Measurements from ENCODE around the gene MYO16. TPM values are rescaled to one million over a fixed set of nuclear protein-coding genes. Genes with fewer than 3 reads are reported as not detected.

Gene MYO16
- total RNA-seq, 1 experiment from 2014 or later, result 0.15 TPM

- DNase-seq, result no peak
- Histone ChIP-seq H3K27me3 (ENCODE audit: low read length) (no peaks in the 10 kb centered on the region), H3K4me2 (ENCODE audit: low read depth, low read length, poor library complexity, severe bottlenecking) (no peak overlapping the region), H3K4me1 (ENCODE audit: low read length) (peaks cover 59% of the 10 kb centered on the region), H4K20me1 (ENCODE audit: insufficient read depth, low read depth, low read length) (no peaks in the 10 kb centered on the region), H3K9me3 (ENCODE audit: low read length) (no peaks in the 10 kb centered on the region), H3K4me3 (ENCODE audit: low read length) (no peak overlapping the region), H3K9ac (ENCODE audit: low read length) (no peak overlapping the region), H3K79me2 (ENCODE audit: low read length) (no peaks in the 10 kb centered on the region), H3K27ac (ENCODE audit: low read length) (no peak overlapping the region), H2AFZ (ENCODE audit: low read length) (no peak overlapping the region), H3K36me3 (ENCODE audit: insufficient read depth, low read length) (no peaks in the 10 kb centered on the region), H3K9me2 (replicated peaks; ENCODE audit: insufficient read depth, low read length) (no peaks in the 10 kb centered on the region)
Observed at GRCh38 chr13:109126891-109127641, 497.7 kb downstream of the MYO16 start.

GRCh38 chr13:109128121-109128520 is 498.7 kb downstream of the MYO16 start:
- H3K4me1 ChIP-seq (ENCODE audit: low read length), result peaks cover 69% of the 10 kb centered on the region
- no peak overlapping the region for H3K27ac ChIP-seq (ENCODE audit: low read length)
- no peak overlapping the region for H3K4me2 ChIP-seq (ENCODE audit: low read depth, low read length, poor library complexity, severe bottlenecking)
- H2AFZ ChIP-seq (ENCODE audit: low read length), result no peak overlapping the region
- no peaks in the 10 kb centered on the region for H3K9me3 ChIP-seq (ENCODE audit: low read length)
- H3K36me3 ChIP-seq (ENCODE audit: insufficient read depth, low read length), result no peaks in the 10 kb centered on the region
- no peaks in the 10 kb centered on the region for H4K20me1 ChIP-seq (ENCODE audit: insufficient read depth, low read depth, low read length)
- H3K9me2 ChIP-seq (replicated peaks; ENCODE audit: insufficient read depth, low read length), result no peaks in the 10 kb centered on the region
- no peaks in the 10 kb centered on the region for H3K79me2 ChIP-seq (ENCODE audit: low read length)
- no peaks in the 10 kb centered on the region for H3K27me3 ChIP-seq (ENCODE audit: low read length)
- H3K9ac ChIP-seq (ENCODE audit: low read length), result no peak overlapping the region
- no peak for DNase-seq
- no peak overlapping the region for H3K4me3 ChIP-seq (ENCODE audit: low read length)

GRCh38 chr13:109130093-109130835 is 500.9 kb downstream of the MYO16 start:
- Histone ChIP-seq H3K27me3 (ENCODE audit: low read length) (no peaks in the 10 kb centered on the region), H3K9me2 (replicated peaks; ENCODE audit: insufficient read depth, low read length) (no peaks in the 10 kb centered on the region), H3K4me1 (ENCODE audit: low read length) (peaks cover 74% of the 10 kb centered on the region), H4K20me1 (ENCODE audit: insufficient read depth, low read depth, low read length) (no peaks in the 10 kb centered on the region), H2AFZ (ENCODE audit: low read length) (peak overlapping the region; percentile 51; the same call in 1 of the 2 replicates), H3K36me3 (ENCODE audit: insufficient read depth, low read length) (no peaks in the 10 kb centered on the region), H3K4me2 (ENCODE audit: low read depth, low read length, poor library complexity, severe bottlenecking) (peak overlapping the region; percentile 63), H3K79me2 (ENCODE audit: low read length) (no peaks in the 10 kb centered on the region), H3K4me3 (ENCODE audit: low read length) (no peak overlapping the region), H3K27ac (ENCODE audit: low read length) (peak overlapping the region; percentile 90), H3K9me3 (ENCODE audit: low read length) (no peaks in the 10 kb centered on the region), H3K9ac (ENCODE audit: low read length) (no peak overlapping the region)
- no peak for DNase-seq

- H3K79me2 ChIP-seq (ENCODE audit: low read length), result no peaks in the 10 kb centered on the region
- H2AFZ ChIP-seq (ENCODE audit: low read length), result peak overlapping the region; percentile 38
- H3K36me3 ChIP-seq (ENCODE audit: insufficient read depth, low read length), result no peaks in the 10 kb centered on the region
- DNase-seq, result peak; percentile 91
- peaks cover 64% of the 10 kb centered on the region for H3K4me1 ChIP-seq (ENCODE audit: low read length)
- H3K9ac ChIP-seq (ENCODE audit: low read length), result peak overlapping the region; percentile 30
- H3K9me3 ChIP-seq (ENCODE audit: low read length), result no peaks in the 10 kb centered on the region
- H3K9me2 ChIP-seq (replicated peaks; ENCODE audit: insufficient read depth, low read length), result no peaks in the 10 kb centered on the region
- H3K4me2 ChIP-seq (ENCODE audit: low read depth, low read length, poor library complexity, severe bottlenecking), result peak overlapping the region; percentile 63
- H3K27ac ChIP-seq (ENCODE audit: low read length), result peak overlapping the region; percentile 90
- peak overlapping the region; percentile 36; the same call in 1 of the 2 replicates for H3K4me3 ChIP-seq (ENCODE audit: low read length)
- no peaks in the 10 kb centered on the region for H3K27me3 ChIP-seq (ENCODE audit: low read length)
- H4K20me1 ChIP-seq (ENCODE audit: insufficient read depth, low read depth, low read length), result no peaks in the 10 kb centered on the region
Observed at GRCh38 chr13:109131698-109132257, 502.4 kb downstream of the MYO16 start.

GRCh38 chr13:109135018-109135417 is 505.6 kb downstream of the MYO16 start:
- Histone ChIP-seq H3K9ac (ENCODE audit: low read length) (no peak overlapping the region), H3K27me3 (ENCODE audit: low read length) (no peaks in the 10 kb centered on the region), H4K20me1 (ENCODE audit: insufficient read depth, low read depth, low read length) (no peaks in the 10 kb centered on the region), H3K9me3 (ENCODE audit: low read length) (no peaks in the 10 kb centered on the region), H3K9me2 (replicated peaks; ENCODE audit: insufficient read depth, low read length) (no peaks in the 10 kb centered on the region), H3K36me3 (ENCODE audit: insufficient read depth, low read length) (no peaks in the 10 kb centered on the region), H3K79me2 (ENCODE audit: low read length) (no peaks in the 10 kb centered on the region), H2AFZ (ENCODE audit: low read length) (no peak overlapping the region), H3K4me1 (ENCODE audit: low read length) (peaks cover 55% of the 10 kb centered on the region), H3K4me3 (ENCODE audit: low read length) (no peak overlapping the region), H3K27ac (ENCODE audit: low read length) (no peak overlapping the region), H3K4me2 (ENCODE audit: low read depth, low read length, poor library complexity, severe bottlenecking) (no peak overlapping the region)
- DNase-seq, result peak; percentile 77

- Histone ChIP-seq H3K9me2 (replicated peaks; ENCODE audit: insufficient read depth, low read length) (no peaks in the 10 kb centered on the region), H3K4me2 (ENCODE audit: low read depth, low read length, poor library complexity, severe bottlenecking) (no peak overlapping the region), H3K79me2 (ENCODE audit: low read length) (no peaks in the 10 kb centered on the region), H3K27me3 (ENCODE audit: low read length) (no peaks in the 10 kb centered on the region), H4K20me1 (ENCODE audit: insufficient read depth, low read depth, low read length) (no peaks in the 10 kb centered on the region), H3K27ac (ENCODE audit: low read length) (no peak overlapping the region), H3K36me3 (ENCODE audit: insufficient read depth, low read length) (no peaks in the 10 kb centered on the region), H3K4me3 (ENCODE audit: low read length) (no peak overlapping the region), H3K9ac (ENCODE audit: low read length) (no peak overlapping the region), H3K4me1 (ENCODE audit: low read length) (peaks cover 36% of the 10 kb centered on the region), H2AFZ (ENCODE audit: low read length) (no peak overlapping the region), H3K9me3 (ENCODE audit: low read length) (no peaks in the 10 kb centered on the region)
- DNase-seq, result no peak
Observed at GRCh38 chr13:109136873-109137272, 507.5 kb downstream of the MYO16 start.

- Histone ChIP-seq H3K36me3 (ENCODE audit: insufficient read depth, low read length) (no peaks in the 10 kb centered on the region), H4K20me1 (ENCODE audit: insufficient read depth, low read depth, low read length) (no peaks in the 10 kb centered on the region), H3K9me3 (ENCODE audit: low read length) (no peaks in the 10 kb centered on the region), H3K27me3 (ENCODE audit: low read length) (no peaks in the 10 kb centered on the region), H3K4me1 (ENCODE audit: low read length) (peaks cover 11% of the 10 kb centered on the region), H3K9me2 (replicated peaks; ENCODE audit: insufficient read depth, low read length) (no peaks in the 10 kb centered on the region), H2AFZ (ENCODE audit: low read length) (no peak overlapping the region), H3K4me2 (ENCODE audit: low read depth, low read length, poor library complexity, severe bottlenecking) (no peak overlapping the region), H3K9ac (ENCODE audit: low read length) (no peak overlapping the region), H3K79me2 (ENCODE audit: low read length) (no peaks in the 10 kb centered on the region), H3K4me3 (ENCODE audit: low read length) (no peak overlapping the region), H3K27ac (ENCODE audit: low read length) (no peak overlapping the region)
- no peak for DNase-seq
Observed at GRCh38 chr13:109139346-109139745, 509.9 kb downstream of the MYO16 start.

- Histone ChIP-seq H3K4me1 (ENCODE audit: low read length) (peaks cover 5% of the 10 kb centered on the region), H3K79me2 (ENCODE audit: low read length) (no peaks in the 10 kb centered on the region), H2AFZ (ENCODE audit: low read length) (no peak overlapping the region), H3K9me2 (replicated peaks; ENCODE audit: insufficient read depth, low read length) (no peaks in the 10 kb centered on the region), H4K20me1 (ENCODE audit: insufficient read depth, low read depth, low read length) (no peaks in the 10 kb centered on the region), H3K36me3 (ENCODE audit: insufficient read depth, low read length) (no peaks in the 10 kb centered on the region), H3K9ac (ENCODE audit: low read length) (no peak overlapping the region), H3K27ac (ENCODE audit: low read length) (no peak overlapping the region), H3K4me2 (ENCODE audit: low read depth, low read length, poor library complexity, severe bottlenecking) (no peak overlapping the region), H3K4me3 (ENCODE audit: low read length) (no peak overlapping the region), H3K27me3 (ENCODE audit: low read length) (no peaks in the 10 kb centered on the region), H3K9me3 (ENCODE audit: low read length) (no peaks in the 10 kb centered on the region)
- DNase-seq, result no peak
Observed at GRCh38 chr13:109140054-109140453, 510.6 kb downstream of the MYO16 start.

Measured in Karpas-422 (cell line).